NCI-H146 treated with DMSO at 0.1 percent for 48 hours (cell line): ENCODE measurements around the gene SPATA18.

Experiments
- DNase-seq: peaks from one replicate; lab custom pipeline; 2025; ENCODE audit not compliant: unreplicated experiment; lab: John Stamatoyannopoulos, UW

The SPATA18 gene

GRCh38 chr4:52051213-52051614, at the start of gene SPATA18:
SPATA18 (plus strand) TSS chr4:52051304; CDS start chr4:52051705, 401 bp downstream.
- no peak for DNase-seq

- no peak for DNase-seq
Measured at GRCh38 chr4:52001616-52002015, 49.5 kb upstream of the SPATA18 start.

- no peak for DNase-seq
Measured at GRCh38 chr4:52004414-52004813, 46.7 kb upstream of the SPATA18 start.

- DNase-seq = no peak
Measured at GRCh38 chr4:52005604-52006273, 45.4 kb upstream of the SPATA18 start.

- DNase-seq = no peak
Measured at GRCh38 chr4:52006887-52007286, 44.2 kb upstream of the SPATA18 start.

GRCh38 chr4:52010986-52011385, 40.1 kb upstream of the SPATA18 start:
- no peak for DNase-seq

GRCh38 chr4:52012651-52013050, 38.5 kb upstream of the SPATA18 start:
- no peak for DNase-seq

- DNase-seq = no peak
Measured at GRCh38 chr4:52014903-52015302, 36.2 kb upstream of the SPATA18 start.

GRCh38 chr4:52015366-52015765, 35.7 kb upstream of the SPATA18 start:
- DNase-seq = no peak

- DNase-seq = no peak
Measured at GRCh38 chr4:52016981-52017380, 34.1 kb upstream of the SPATA18 start.

- no peak for DNase-seq
Measured at GRCh38 chr4:52017814-52018213, 33.3 kb upstream of the SPATA18 start.

GRCh38 chr4:52019936-52020657, 31.0 kb upstream of the SPATA18 start, which contains the start of gene LRRC66:
LRRC66 (minus strand) TSS chr4:52020363; CDS start chr4:52017613, 2,750 bp downstream.
- DNase-seq = no peak

GRCh38 chr4:52028970-52029369, 22.1 kb upstream of the SPATA18 start:
- DNase-seq = no peak

- no peak for DNase-seq
Measured at GRCh38 chr4:52032005-52032404, 19.1 kb upstream of the SPATA18 start.

- DNase-seq = no peak
Measured at GRCh38 chr4:52035190-52035589, 15.9 kb upstream of the SPATA18 start.

- DNase-seq = no peak
Measured at GRCh38 chr4:52036886-52037530, 14.1 kb upstream of the SPATA18 start.

GRCh38 chr4:52037689-52038102, 13.4 kb upstream of the SPATA18 start:
- DNase-seq = peak; percentile 29

GRCh38 chr4:52038103-52038912, 12.8 kb upstream of the SPATA18 start, which contains the start of gene SGCB:
SGCB (minus strand) TSS chr4:52038299; CDS start chr4:52038259, 40 bp downstream.
- DNase-seq = peak; percentile 81

- no peak for DNase-seq
Measured at GRCh38 chr4:52045028-52045427, 6.1 kb upstream of the SPATA18 start.

GRCh38 chr4:52049266-52049665, 1.8 kb upstream of the SPATA18 start:
- DNase-seq = no peak
